RPMI7951 (cell line): ENCODE measurements around the gene KIAA0825. TPM values are rescaled to one million over a fixed set of nuclear protein-coding genes. Genes with fewer than 3 reads are reported as not detected.
A peak's percentile ranks its signal among the peaks of the same experiment; 100 is the strongest.

Source experiments
- DNase-seq: peaks from one replicate; pipeline ENCODE4 v3.0.0-alpha.2; 2012; ENCODE audit warnings: low read depth
- total RNA-seq: library from RNA; depleted of rRNA; stranded (reverse); fragments of >200 nt; shearing (Covaris generic); gene quantifications from 2 replicates; pipeline ENCODE4 v1.2.3, GENCODE V29; 2014; rRNA removed

Gene KIAA0825
- 1.5 and 2.3 TPM in 2 replicates for total RNA-seq

GRCh38 chr5:94618493-94619328, at the start of gene KIAA0825, which contains the start of gene SLF1:
Gene KIAA0825, minus strand, starts transcription at chr5:94618604. Its CDS starts 81,478 bp downstream, at chr5:94537126.
Gene SLF1, plus strand, starts transcription at chr5:94618669. Its CDS starts 10,142 bp downstream, at chr5:94628811.
- peak; percentile 82 for DNase-seq

GRCh38 chr5:94667937-94668336, 49.5 kb upstream of the KIAA0825 start:
- DNase-seq = no peak

DNA sequence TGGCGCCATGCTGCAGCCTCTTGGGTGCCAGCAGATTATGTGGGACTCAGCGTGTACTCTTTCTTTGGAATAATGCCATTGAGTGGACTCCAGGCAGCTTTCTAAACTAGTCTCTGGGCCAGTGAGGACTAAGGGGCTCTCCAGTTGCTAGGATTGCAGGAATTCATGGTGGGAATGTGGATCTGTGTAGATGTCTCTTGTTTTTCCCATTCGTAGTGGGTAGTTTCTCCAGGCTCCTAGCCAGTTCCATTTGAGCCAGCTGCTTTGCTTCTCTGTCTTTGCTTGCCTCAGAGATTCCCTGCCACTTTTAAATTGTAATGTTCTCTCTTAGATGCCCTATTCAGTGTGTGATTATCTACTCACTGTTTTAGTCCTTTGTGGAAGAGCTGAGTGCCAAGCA, 42.7 kb upstream of the KIAA0825 start:
- no peak for DNase-seq

- DNase-seq = no peak
These were observed 42.1 kb upstream of the KIAA0825 start for GRCh38 chr5:94660506-94660905.

DNA sequence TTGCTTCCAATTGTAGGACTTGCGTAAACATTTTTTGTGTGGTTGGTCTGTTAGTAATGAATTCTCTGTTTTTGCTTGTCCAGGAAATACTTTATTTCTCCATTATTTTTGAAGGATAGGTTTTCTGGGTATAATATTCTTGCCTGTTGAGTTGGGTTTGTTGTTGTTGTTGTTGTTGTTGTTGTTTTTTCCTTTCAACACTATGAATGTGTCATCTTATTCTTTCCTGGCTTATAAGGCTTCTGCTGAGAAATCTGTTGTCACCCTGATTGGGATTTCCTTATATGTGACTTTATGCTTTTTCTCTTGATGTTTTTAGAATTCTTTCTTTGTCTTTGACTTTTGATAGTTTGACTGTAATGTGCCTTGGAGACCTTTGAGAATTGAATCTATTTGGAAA, 39.9 kb upstream of the KIAA0825 start:
- no peak for DNase-seq

- no peak for DNase-seq
These were observed 31.5 kb upstream of the KIAA0825 start for GRCh38 chr5:94649874-94650273.

- DNase-seq = no peak
These were observed 28.4 kb upstream of the KIAA0825 start for GRCh38 chr5:94646758-94647157.

DNA sequence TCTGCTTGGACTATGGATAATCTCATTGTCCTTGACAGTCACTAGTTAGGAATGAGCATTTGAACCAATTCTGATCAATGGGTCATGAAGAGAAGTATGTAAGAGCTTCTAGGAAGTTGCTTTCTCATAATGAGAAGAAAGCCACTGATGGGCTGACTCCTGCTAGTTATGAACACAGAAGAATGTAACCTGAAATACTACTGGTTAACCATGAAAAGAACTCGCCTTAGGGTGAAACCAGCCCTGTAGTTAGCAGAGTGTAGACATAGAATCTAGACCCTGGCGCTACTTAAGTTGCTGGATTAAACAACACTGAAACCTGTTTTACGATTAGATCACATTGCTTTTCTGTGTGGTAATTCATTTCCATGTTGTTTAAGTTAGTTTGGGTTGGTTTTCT, 26.6 kb upstream of the KIAA0825 start:
- DNase-seq = no peak

DNA sequence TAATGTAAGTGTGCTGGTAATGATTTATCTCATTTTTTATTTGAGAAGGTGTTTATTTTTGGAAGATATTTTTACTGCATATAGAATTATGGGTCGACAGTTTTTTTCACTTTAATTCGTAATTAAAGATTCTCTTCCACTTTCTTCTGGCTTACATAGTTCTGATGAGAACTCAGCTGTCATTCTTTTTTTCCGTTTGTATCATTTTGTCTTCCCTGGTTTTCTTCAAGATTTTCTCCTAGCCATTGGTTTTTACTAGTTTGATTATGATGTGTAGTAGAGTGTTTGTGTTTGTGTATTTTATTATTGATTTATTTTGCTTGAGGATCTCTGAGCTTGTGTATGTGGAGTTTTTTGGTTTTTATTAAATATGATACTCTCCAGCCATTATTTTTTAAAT, 21.8 kb upstream of the KIAA0825 start:
- DNase-seq = no peak

- no peak for DNase-seq
These were observed 13.6 kb upstream of the KIAA0825 start for GRCh38 chr5:94632024-94632423.

DNA sequence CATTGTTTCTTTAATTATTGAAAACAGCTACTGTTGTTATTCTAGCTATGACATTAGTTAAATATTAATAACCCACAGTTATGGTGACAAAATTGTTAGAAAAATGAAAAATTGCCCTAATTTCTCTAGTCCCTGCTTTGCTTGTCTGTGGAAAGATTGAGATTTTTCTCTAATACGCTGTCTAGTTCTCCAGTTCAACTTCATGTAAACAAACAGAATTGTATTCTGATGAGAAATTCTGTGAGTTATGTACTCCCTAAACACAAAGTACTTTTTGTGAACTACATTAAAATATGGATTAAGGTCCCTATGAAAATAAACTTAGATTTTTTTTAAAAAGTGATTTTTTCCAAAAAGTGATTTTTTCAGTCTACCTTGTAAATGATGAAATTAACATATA, 8.8 kb upstream of the KIAA0825 start:
- no peak for DNase-seq

- no peak for DNase-seq
These were observed 5.5 kb upstream of the KIAA0825 start for GRCh38 chr5:94623877-94624276.

GRCh38 chr5:94623011-94623410, 4.6 kb upstream of the KIAA0825 start:
- DNase-seq = no peak

- DNase-seq = no peak
These were observed 3.4 kb upstream of the KIAA0825 start for GRCh38 chr5:94621763-94622162.

GRCh38 chr5:94620256-94620655, 1.9 kb upstream of the KIAA0825 start:
- no peak for DNase-seq

DNA sequence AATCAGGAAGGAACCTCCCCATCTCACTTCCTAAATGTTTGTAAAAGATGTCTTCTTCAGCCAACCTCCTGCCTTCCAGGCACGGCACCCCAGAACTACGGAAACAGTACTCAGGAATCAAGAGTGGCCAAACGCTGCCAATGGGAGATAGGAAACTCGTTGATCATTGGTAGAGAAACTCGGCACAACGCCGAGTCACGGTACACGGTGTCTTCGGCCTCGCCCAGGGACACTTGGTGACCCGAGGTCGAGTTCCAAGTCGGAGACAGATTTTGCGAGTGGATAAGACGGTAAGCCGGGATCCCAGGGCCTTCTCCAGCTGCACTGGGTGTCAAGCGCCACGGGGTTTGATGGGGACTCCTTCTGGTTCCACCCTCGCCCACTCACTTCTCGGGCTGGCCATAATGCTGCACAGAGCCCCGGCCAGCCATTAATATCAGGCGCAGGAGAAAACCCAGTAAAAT, 343 bp downstream of the KIAA0825 start:
- DNase-seq = peak; percentile 73

- DNase-seq = no peak
These were observed 2.5 kb downstream of the KIAA0825 start for GRCh38 chr5:94615862-94616261.

DNA sequence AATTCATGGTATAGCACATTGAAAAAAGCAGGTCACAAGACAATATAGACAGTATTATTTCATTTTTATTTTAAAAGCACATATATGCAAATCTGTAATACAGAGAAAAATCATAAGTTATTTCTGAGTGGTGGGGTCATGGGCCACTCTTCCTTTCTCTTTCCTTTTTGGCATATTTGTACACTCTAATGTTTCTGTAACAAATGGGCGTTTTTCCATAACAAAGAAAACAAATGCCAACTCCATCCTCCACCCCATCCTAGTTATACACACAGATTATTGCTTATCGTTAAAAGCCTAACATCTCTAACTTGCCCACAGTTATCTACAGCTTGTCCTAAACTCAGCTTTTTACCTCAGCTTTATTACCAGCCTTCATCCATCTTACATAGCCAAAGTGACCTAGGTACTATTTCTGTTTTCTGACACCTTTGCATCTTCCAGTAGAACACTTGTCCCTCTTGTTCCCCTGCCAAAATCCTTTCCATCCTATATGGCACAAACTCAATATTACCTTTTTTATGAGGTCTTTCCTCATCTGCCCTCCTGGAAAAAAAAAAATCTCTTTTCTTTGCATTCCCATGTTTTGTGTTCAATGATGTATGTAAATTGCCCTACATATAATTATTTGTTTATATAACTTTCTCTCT, 4.1 kb downstream of the KIAA0825 start:
- no peak for DNase-seq

GRCh38 chr5:94613583-94613982, 4.8 kb downstream of the KIAA0825 start:
- peak; percentile 21 for DNase-seq

- no peak for DNase-seq
These were observed 23.0 kb downstream of the KIAA0825 start for GRCh38 chr5:94595281-94595840.

GRCh38 chr5:94577466-94578245, 40.7 kb downstream of the KIAA0825 start:
- no peak for DNase-seq

DNA sequence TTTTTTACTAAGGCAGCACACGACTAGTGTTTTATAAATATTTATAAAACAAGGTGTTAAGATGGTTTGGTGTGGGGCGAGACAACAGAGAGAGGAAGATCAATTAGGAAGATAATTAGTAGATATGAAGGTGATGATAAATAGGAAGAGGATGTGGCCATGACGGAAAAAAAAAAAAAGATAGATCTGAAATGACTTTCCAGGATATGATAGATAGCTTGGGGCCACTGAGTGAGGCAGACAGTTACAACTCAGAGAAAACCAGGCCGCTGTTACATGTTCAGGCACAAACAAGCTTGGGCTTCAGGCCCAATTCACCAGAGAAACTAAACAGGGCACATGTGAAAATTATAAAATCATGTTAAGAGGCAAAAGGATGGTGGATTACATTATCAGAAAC, 43.2 kb downstream of the KIAA0825 start:
- no peak for DNase-seq
